HG02763 (cell line): ENCODE measurements around the gene OR8U1.
"Not testable (repeated sequence)": the region's sequence is repeated elsewhere in the genome, so short reads cannot be mapped to it uniquely, and the experiment has no call there.

Experiments
- ATAC-seq: cut with Tn5 transposase; IDR thresholded peaks from one replicate; pipeline ENCODE4 v1.9.1; 2021; ENCODE audit warnings: mild to moderate bottlenecking, moderate library complexity; ENCODE audit not compliant: unreplicated experiment

The OR8U1 gene

GRCh38 chr11:56375324-56375723, at the start of gene OR8U1:
Gene OR8U1, plus strand, starts transcription at chr11:56375624. Its CDS starts 0 bp downstream, at chr11:56375624.
- ATAC-seq: no peak

DNA sequence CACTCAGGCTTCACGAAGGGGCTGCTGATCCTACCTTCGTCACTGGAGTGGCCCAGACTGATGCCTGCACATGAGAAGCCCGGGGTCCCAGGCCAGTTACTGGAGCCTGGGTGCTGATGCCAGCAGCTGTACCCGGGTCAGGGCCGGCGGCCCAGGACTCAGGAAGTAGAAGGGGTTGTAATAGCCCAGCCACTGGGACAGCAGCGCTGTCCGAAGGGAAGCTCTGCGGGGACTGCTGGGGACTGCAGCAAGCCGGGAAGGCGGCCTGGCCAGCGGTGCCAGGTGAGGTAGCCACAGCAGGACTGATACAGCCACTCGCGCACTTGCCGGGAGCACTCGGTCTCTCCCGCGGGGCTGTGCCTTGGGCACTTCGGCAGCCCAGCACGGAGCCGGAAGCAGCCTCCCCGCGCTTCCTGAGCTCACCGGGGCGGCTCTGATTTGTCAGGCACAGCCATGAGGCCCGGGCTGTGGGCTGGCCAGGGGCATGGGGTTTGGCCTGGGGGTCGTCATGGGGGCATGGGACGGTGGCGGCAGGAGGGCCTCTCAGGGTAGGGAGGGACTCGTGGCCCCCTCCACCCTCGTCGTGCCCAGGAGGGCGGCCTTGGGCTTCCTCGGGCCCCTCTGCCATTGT, 43.4 kb upstream of the OR8U1 start:
- no peak for ATAC-seq

DNA sequence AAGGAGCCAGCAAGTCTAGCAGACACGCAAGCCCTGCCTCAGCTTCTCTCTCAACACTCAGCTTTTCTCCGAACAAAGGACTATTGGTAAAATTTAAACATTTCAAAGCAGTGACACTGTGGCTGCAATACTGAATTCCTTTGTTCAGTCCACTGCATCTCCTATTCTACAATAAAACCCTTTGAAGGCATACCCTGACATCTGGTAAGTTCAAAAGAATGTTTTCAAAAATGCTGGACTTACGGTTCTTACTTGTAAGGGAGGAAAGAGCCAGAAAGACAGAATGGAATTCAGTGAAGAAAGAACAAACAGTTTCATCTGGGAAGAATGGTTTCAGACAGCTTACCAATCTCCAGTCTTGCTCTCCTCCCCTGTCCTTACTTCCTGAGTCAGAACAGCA, 42.3 kb upstream of the OR8U1 start:
- ATAC-seq: no peak

GRCh38 chr11:56340289-56340688, 35.1 kb upstream of the OR8U1 start:
- no peak for ATAC-seq

DNA sequence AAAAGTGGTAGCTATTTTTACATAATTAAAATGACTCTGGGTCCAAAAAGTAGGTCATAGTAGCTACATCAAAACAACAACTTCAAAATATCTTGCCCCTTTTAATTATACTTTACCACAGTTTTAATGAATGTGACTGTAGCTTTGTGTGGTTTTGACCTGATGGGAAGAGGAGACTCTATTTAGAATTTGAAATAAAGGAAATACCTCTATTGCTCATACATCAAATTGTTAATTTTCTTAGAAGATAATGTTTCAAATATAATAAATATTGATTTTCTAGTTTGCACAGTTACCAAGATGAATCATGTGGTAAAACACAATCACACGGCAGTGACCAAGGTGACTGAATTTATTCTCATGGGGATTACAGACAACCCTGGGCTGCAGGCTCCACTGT, 29.7 kb upstream of the OR8U1 start, which contains the start of gene OR8K1:
Gene OR8K1 (plus strand): TSS at position 301 of the 400 bp plus-strand sequence. CDS start 0 bp downstream, at position 301.
- ATAC-seq: no peak

DNA sequence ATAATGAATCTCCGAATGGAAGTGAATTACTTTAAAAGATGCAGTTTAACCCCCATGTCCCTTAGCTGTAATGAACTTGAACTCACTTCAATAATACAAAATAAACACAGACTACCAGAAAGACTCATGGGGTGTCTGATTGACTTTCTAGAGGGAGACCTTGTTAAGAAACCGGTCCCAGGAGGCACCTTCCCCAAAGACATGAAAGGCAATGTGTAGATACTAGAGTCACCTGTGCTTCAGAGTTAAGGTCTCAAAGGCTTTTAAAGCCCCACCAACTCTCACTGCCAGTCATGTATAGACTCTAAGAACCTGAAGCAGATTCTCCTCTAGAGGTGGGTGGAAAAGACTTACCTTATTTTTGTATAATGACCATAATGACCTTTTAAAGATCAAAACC, 21.4 kb upstream of the OR8U1 start, which contains the start of gene OR8J1:
Gene OR8J1 (plus strand): TSS at position 301 of the 400 bp plus-strand sequence. CDS start 5,956 bp downstream, outside the sequence.
- ATAC-seq: no peak

- ATAC-seq: no peak
Observed at GRCh38 chr11:56380120-56380519, 4.7 kb downstream of the OR8U1 start.

DNA sequence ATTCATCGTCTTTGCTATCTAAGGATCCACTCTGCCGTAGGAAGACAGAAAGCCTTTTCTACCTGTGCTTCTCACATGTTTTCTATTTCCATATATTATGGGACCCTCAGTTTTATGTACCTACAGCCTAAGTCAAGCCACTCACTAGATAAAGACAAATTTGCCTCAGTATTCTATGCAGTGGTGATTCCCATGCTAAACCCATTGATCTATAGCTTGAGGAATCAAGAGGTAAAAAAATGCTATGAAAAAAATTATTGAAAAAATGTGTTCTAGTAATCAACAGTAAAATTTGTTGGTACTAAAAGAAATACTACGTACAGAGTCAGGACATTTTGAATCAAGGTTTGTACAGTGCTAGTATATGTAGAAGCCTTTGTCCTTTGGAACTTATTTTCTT, 19.0 kb downstream of the OR8U1 start:
- ATAC-seq: no peak

DNA sequence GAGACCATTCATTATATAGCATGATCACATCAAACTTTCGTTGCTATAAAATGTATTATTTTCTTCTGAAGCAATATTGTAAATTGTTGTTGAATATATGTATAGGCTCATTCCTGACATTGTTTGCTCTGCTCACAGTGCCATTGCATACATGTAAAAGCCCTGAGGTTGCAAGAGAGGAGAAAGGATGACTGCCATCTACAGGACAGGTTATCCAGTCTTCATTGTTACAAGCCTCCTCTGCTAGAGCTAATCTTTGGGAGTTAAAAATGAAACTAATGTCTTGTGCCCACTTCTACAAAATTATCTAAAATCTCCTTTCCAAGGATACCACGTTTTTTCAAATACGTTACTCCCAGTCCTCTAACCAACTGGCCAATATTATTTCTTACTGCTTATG, 20.6 kb downstream of the OR8U1 start:
- ATAC-seq: no peak

- ATAC-seq: not testable (repeated sequence)
Observed at GRCh38 chr11:56401858-56402461, 26.5 kb downstream of the OR8U1 start.

GRCh38 chr11:56404393-56404792, 29.0 kb downstream of the OR8U1 start:
- ATAC-seq: no peak

DNA sequence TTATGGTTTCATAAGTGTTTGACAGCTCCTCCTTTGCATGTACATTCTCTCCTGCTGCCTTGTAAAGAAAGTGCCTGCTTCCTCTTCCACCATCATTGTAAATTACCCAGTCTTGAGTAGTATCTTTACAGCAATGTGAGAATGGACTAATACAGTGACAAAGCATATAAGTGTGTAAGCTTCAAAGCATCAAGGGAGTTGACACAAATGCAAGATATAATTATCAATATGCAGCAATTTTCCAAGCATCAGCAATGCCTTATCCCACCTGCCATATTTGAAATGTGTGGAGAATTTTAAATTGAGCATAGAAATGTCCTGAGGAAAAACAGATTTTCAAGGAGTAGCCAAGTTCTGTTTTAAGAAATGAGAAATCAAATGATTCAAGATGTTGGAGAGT, 35.4 kb downstream of the OR8U1 start:
- no peak for ATAC-seq

DNA sequence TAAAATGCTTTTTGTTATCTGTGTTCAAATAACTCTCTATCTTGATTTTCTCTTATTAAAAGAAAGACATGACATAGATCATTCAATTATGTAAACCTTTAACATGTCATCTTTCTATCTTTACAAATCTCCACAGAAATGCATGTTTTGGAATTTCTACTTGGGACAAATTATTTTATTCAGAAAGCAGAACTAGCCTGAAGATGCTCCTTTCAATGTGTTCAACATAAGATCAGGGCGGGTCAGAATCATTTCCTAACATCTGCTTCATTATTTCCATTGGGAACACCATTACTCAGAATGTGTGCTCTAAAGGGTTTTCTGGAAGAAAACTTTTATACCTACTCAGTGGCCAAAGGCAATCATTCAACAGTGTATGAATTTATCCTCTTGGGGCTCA, 37.0 kb downstream of the OR8U1 start, which contains the start of gene OR5AL1:
Gene OR5AL1 (plus strand): TSS at position 301 of the 400 bp plus-strand sequence.
- no peak for ATAC-seq
